B cell (primary cell): ENCODE data around the gene FHIT.

Experiments used
- EZH2 ChIP-seq: IDR thresholded peaks from 2 replicates; pipeline ENCODE4 v1.6.1; 2012; ENCODE audit warnings: borderline replicate concordance, low read depth, mild to moderate bottlenecking, moderate library complexity, low read length; ENCODE audit not compliant: insufficient read depth, poor library complexity, severe bottlenecking
- TF ChIP-seq, protein P1 (sequence below): fragments of 200-600 bp; IDR thresholded peaks from one replicate; pipeline ENCODE4 v1.8.0; 2022; ENCODE audit warnings: antibody characterized with exemption, mild to moderate bottlenecking

GRCh38 chr3:60055765-60056164 is 1195.5 kb downstream of the FHIT start:
- TF ChIP-seq, protein P1, sequence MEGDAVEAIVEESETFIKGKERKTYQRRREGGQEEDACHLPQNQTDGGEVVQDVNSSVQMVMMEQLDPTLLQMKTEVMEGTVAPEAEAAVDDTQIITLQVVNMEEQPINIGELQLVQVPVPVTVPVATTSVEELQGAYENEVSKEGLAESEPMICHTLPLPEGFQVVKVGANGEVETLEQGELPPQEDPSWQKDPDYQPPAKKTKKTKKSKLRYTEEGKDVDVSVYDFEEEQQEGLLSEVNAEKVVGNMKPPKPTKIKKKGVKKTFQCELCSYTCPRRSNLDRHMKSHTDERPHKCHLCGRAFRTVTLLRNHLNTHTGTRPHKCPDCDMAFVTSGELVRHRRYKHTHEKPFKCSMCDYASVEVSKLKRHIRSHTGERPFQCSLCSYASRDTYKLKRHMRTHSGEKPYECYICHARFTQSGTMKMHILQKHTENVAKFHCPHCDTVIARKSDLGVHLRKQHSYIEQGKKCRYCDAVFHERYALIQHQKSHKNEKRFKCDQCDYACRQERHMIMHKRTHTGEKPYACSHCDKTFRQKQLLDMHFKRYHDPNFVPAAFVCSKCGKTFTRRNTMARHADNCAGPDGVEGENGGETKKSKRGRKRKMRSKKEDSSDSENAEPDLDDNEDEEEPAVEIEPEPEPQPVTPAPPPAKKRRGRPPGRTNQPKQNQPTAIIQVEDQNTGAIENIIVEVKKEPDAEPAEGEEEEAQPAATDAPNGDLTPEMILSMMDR = no peak
- no peak for TF ChIP-seq EZH2
